ENCODE measurements around the gene DCUN1D1. TPM values are rescaled to one million over a fixed set of nuclear protein-coding genes. Genes with fewer than 3 reads are reported as not detected.
A peak's percentile ranks its signal among the peaks of the same experiment; 100 is the strongest.

Gene DCUN1D1
- total and polyA plus RNA-seq, 7 donors = 11.6 to 97.8 (median 44.4) TPM

- DNase-seq (no peak), ATAC-seq (peak; percentile 5 to 49 (median 24))
- WGBS, 3 donors = 90 to 93% (median 93%) methylated on average over 3 of the region's 3 CpGs
- no peak for TF ChIP-seq CTCF (IDR thresholded peaks at IDR 0.05)
- H3K4me3 ChIP-seq = no peak overlapping the region
- no peaks in the 10 kb centered on the region for H3K9me3 ChIP-seq
- intact Hi-C loops (cut with DNase I) = no loop called here
- H3K36me3 ChIP-seq (ENCODE audit: insufficient read depth in 1 of 2, low read depth in 1 of 2) = no peaks in the 10 kb centered on the region
- H3K4me1 ChIP-seq = peaks cover 23% of the 10 kb centered on the region
- peak overlapping the region; percentile 54 for H3K27ac ChIP-seq
- no peaks in the 10 kb centered on the region for H3K27me3 ChIP-seq (ENCODE audit: insufficient read depth in 3 of 3, low read length in 2 of 3)
Measured at GRCh38 chr3:182925944-182926337, 54.4 kb downstream of the DCUN1D1 start.

GRCh38 chr3:182925330-182925943 is 54.9 kb downstream of the DCUN1D1 start:
- intact Hi-C loops (cut with DNase I) = no loop called here
- WGBS, 3 donors = 44 to 67% (median 57%) methylated on average over 4 of the region's 4 CpGs
- Histone ChIP-seq H3K4me1 (peaks cover 25% of the 10 kb centered on the region), H3K27ac (peak overlapping the region; percentile 54), H3K9me3 (no peaks in the 10 kb centered on the region), H3K4me3 (peak overlapping the region; percentile 17), H3K36me3 (ENCODE audit: insufficient read depth in 1 of 2, low read depth in 1 of 2) (no peaks in the 10 kb centered on the region), H3K27me3 (ENCODE audit: insufficient read depth in 3 of 3, low read length in 2 of 3) (no peaks in the 10 kb centered on the region)
- DNase-seq = peak; percentile 40 to 82
- ATAC-seq = peak; percentile 82 to 95 (median 89)
- no peak for TF ChIP-seq CTCF (IDR thresholded peaks at IDR 0.05)

- intact Hi-C loops (cut with DNase I) = no loop called here
- WGBS, 3 donors = 71 to 73% (median 71%) methylated on average over 4 of the region's 4 CpGs
- no peaks in the 10 kb centered on the region for H3K9me3 ChIP-seq
- TF ChIP-seq CTCF (IDR thresholded peaks at IDR 0.05) = no peak
- H3K4me1 ChIP-seq = peaks cover 34% of the 10 kb centered on the region
- DNase-seq = no peak
- H3K27me3 ChIP-seq (ENCODE audit: insufficient read depth in 3 of 3, low read length in 2 of 3) = no peaks in the 10 kb centered on the region
- ATAC-seq = no peak
- no peak overlapping the region for H3K27ac ChIP-seq
- H3K36me3 ChIP-seq (ENCODE audit: insufficient read depth in 1 of 2, low read depth in 1 of 2) = peaks cover 0 to 9% of the 10 kb centered on the region in 2 donors
- H3K4me3 ChIP-seq = no peak overlapping the region
Measured at GRCh38 chr3:182921665-182922355, 58.5 kb downstream of the DCUN1D1 start.

GRCh38 chr3:182920515-182921084 is 59.7 kb downstream of the DCUN1D1 start:
- H3K27ac ChIP-seq = peak overlapping the region; percentile 46
- ATAC-seq = peak; percentile 69 to 82 (median 74)

More at GRCh38 chr3:182920515-182921084, 59.7 kb downstream of the DCUN1D1 start:
- Histone ChIP-seq H3K4me1 (peaks cover 37% of the 10 kb centered on the region), H3K36me3 (ENCODE audit: insufficient read depth in 1 of 2, low read depth in 1 of 2) (peaks cover 0 to 11% of the 10 kb centered on the region in 2 donors), H3K4me3 (no peak overlapping the region), H3K27me3 (ENCODE audit: insufficient read depth in 3 of 3, low read length in 2 of 3) (no peaks in the 10 kb centered on the region), H3K9me3 (no peaks in the 10 kb centered on the region)
- no peak for TF ChIP-seq CTCF (IDR thresholded peaks at IDR 0.05)
- intact Hi-C loops (cut with DNase I) = no loop called here
- DNase-seq = peak; percentile 20 to 59
- WGBS, 3 donors = 71 to 80% (median 80%) methylated on average over 9 of the region's 9 CpGs
